PC-3 (cell line): ENCODE data around the gene IQCK. TPM values are rescaled to one million over a fixed set of nuclear protein-coding genes. Genes with fewer than 3 reads are reported as not detected.

ENCODE experiments used
- ATAC-seq: fragments of 200-7000 bp; cut with Tn5 transposase; 2 replicates; pipeline ENCODE4 v1.9.1; 2020; ENCODE audit warnings: mild to moderate bottlenecking, moderate library complexity
- BruUV-seq: library from RNA; stranded (reverse); fragments of 400-500 nt; replicated peaks from 2 replicates; lab custom pipeline; 2021; lab: Mats Ljungman, UMichigan
- CTCF ChIA-PET: fragments of 300-600 bp; sonication (Branson Sonifier 250); formaldehyde crosslinking; loops from one replicate; lab custom pipeline; 2022; ENCODE audit warnings: antibody characterized with exemption; lab: Charles Lee
- POLR2A ChIA-PET: fragments of 300-600 bp; sonication (Branson Sonifier 250); formaldehyde crosslinking; loops from one replicate; lab custom pipeline; 2022; ENCODE audit warnings: antibody characterized with exemption; ENCODE audit not compliant: unreplicated experiment; lab: Charles Lee
- DNase-seq: peaks from one replicate; pipeline ENCODE4 v3.0.0-alpha.2; 2015
- H2AFZ ChIP-seq: fragments of 300-600 bp; sonication (generic); 2 replicates; pipeline ENCODE4 v1.6.0; 2016; ENCODE audit warnings: antibody characterized with exemption, low read length
- H3F3A ChIP-seq: fragments of 300-600 bp; sonication (generic); one replicate; pipeline ENCODE4 v1.6.0; 2017; ENCODE audit warnings: antibody characterized with exemption, low read length, control low read depth, mild to moderate bottlenecking; ENCODE audit not compliant: unreplicated experiment
- H3K27ac ChIP-seq: fragments of 300-600 bp; sonication (generic); 2 replicates; pipeline ENCODE4 v1.5.1; 2016; ENCODE audit warnings: mild to moderate bottlenecking, low read length
- H3K27me3 ChIP-seq: fragments of 300-600 bp; sonication (generic); 2 replicates; pipeline ENCODE4 v1.6.1; 2016; ENCODE audit warnings: low read length, mixed read lengths
- H3K36me3 ChIP-seq: fragments of 300-600 bp; sonication (generic); 2 replicates; pipeline ENCODE4 v1.6.1; 2016; ENCODE audit warnings: low read depth, mixed run types, low read length, mixed read lengths
- H3K4me1 ChIP-seq: fragments of 300-600 bp; sonication (generic); 2 replicates; pipeline ENCODE4 v1.5.1; 2016; ENCODE audit warnings: low read length; ENCODE audit not compliant: insufficient read depth
- H3K4me2 ChIP-seq: fragments of 300-600 bp; sonication (generic); 2 replicates; pipeline ENCODE4 v1.6.0; 2016; ENCODE audit warnings: low read length
- H3K4me3 ChIP-seq: fragments of 300-600 bp; sonication (generic); 2 replicates; pipeline ENCODE4 v1.5.1; 2016; ENCODE audit warnings: mild to moderate bottlenecking, low read length, mixed read lengths
- H3K79me2 ChIP-seq: fragments of 300-600 bp; sonication (generic); 2 replicates; pipeline ENCODE4 v1.6.1; 2017; ENCODE audit warnings: low read length, mixed read lengths
- H3K9ac ChIP-seq: fragments of 300-600 bp; sonication (generic); 2 replicates; pipeline ENCODE4 v1.6.0; 2016; ENCODE audit warnings: mild to moderate bottlenecking, low read length
- H3K9me2 ChIP-seq: fragments of 300-600 bp; sonication (generic); replicated peaks from 2 replicates; pipeline ENCODE4 v1.6.1; 2016; ENCODE audit warnings: mixed run types, low read length, mixed read lengths
- H3K9me3 ChIP-seq: fragments of 300-600 bp; sonication (generic); 2 replicates; pipeline ENCODE4 v1.6.1; 2016; ENCODE audit warnings: low read length, mixed read lengths
- H4K20me1 ChIP-seq: fragments of 300-600 bp; sonication (generic); 2 replicates; pipeline ENCODE4 v1.6.1; 2016; ENCODE audit warnings: low read length, mixed read lengths
- EZH2 ChIP-seq: fragments of 300-600 bp; sonication (generic); IDR thresholded peaks from one replicate; pipeline ENCODE4 v1.6.1; 2017; ENCODE audit warnings: antibody characterized with exemption, mild to moderate bottlenecking, low read length; ENCODE audit not compliant: unreplicated experiment
- EZH2phosphoT487 ChIP-seq: fragments of 300-600 bp; sonication (generic); IDR thresholded peaks from 2 replicates; pipeline ENCODE4 v1.6.1; 2018; ENCODE audit warnings: mild to moderate bottlenecking, antibody characterized with exemption, low read length, borderline replicate concordance
- intact Hi-C: fragments of 100-400 bp; cut with micrococcal nuclease; formaldehyde crosslinking; loops from 2 replicates; pipeline ENCODE4 v1.9.0; 2023
- total RNA-seq: library from RNA; depleted of rRNA; stranded (reverse); fragments of >200 nt; gene quantifications from 2 replicates; pipeline ENCODE4 v1.2.3, GENCODE V29; 2014
- TF ChIP-seq, protein P1 (sequence below): fragments of 300-600 bp; sonication (generic); conservative IDR thresholded peaks from 2 replicates; pipeline ENCODE4 v1.5.1; 2017; ENCODE audit warnings: antibody characterized with exemption, low read depth, mild to moderate bottlenecking, low read length

Gene IQCK
- total RNA-seq, 1 experiment from 2014 or later, result 8.9 TPM

DNA sequence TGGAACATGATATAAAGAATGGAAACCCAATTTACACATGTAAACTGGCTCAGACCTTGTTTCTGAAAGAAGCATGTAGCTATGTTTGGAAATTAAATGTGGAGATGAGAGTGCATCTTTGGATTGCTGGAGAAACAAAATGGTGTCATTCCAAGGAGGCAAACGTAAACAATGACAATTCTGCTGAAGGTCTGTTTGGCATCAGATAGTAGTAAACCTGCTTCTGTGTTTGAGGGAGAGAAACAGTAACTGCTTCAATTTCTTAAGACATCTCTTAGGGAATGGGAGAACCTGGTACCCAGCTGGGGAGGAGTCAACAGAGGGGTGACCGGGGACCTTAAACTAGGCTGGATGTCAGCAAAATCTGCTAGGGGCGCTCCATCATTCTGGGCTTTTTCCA is 143.1 kb downstream of the IQCK start:
- TF ChIP-seq, protein P1, sequence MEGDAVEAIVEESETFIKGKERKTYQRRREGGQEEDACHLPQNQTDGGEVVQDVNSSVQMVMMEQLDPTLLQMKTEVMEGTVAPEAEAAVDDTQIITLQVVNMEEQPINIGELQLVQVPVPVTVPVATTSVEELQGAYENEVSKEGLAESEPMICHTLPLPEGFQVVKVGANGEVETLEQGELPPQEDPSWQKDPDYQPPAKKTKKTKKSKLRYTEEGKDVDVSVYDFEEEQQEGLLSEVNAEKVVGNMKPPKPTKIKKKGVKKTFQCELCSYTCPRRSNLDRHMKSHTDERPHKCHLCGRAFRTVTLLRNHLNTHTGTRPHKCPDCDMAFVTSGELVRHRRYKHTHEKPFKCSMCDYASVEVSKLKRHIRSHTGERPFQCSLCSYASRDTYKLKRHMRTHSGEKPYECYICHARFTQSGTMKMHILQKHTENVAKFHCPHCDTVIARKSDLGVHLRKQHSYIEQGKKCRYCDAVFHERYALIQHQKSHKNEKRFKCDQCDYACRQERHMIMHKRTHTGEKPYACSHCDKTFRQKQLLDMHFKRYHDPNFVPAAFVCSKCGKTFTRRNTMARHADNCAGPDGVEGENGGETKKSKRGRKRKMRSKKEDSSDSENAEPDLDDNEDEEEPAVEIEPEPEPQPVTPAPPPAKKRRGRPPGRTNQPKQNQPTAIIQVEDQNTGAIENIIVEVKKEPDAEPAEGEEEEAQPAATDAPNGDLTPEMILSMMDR, result no peak
- TF ChIP-seq EZH2phosphoT487 (no peak), EZH2 (no peak)

GRCh38 chr16:19861811-19862327 is 143.8 kb downstream of the IQCK start:
- Histone ChIP-seq H2AFZ (no peak overlapping the region), H3F3A (peaks cover 4% of the 10 kb centered on the region), H3K9me3 (no peaks in the 10 kb centered on the region), H3K9ac (no peak overlapping the region), H3K27ac (no peak overlapping the region), H3K79me2 (no peaks in the 10 kb centered on the region), H3K4me1 (peaks cover 16% of the 10 kb centered on the region), H3K36me3 (no peaks in the 10 kb centered on the region), H3K9me2 (no peaks in the 10 kb centered on the region), H3K4me3 (no peak overlapping the region), H4K20me1 (no peaks in the 10 kb centered on the region), H3K4me2 (no peak overlapping the region), H3K27me3 (no peaks in the 10 kb centered on the region)
- intact Hi-C loops, result no loop called here
- DNase-seq, result no peak
- ChIA-PET CTCF (no interaction called here), POLR2A (no interaction called here)
- TF ChIP-seq EZH2phosphoT487 (no peak), EZH2 (no peak)
- TF ChIP-seq, protein P1, result no peak
- no TSS peak for BruUV-seq
- no peak for ATAC-seq

More for the DNA sequence above, 143.1 kb downstream of the IQCK start:
- Histone ChIP-seq H3K4me1 (peaks cover 16% of the 10 kb centered on the region), H3K36me3 (no peaks in the 10 kb centered on the region), H3K4me3 (peak overlapping the region; percentile 51; the same call in 1 of the 2 replicates), H3K27ac (peak overlapping the region; percentile 90), H4K20me1 (no peaks in the 10 kb centered on the region), H3K9me2 (no peaks in the 10 kb centered on the region), H3K27me3 (no peaks in the 10 kb centered on the region), H3F3A (peaks cover 4% of the 10 kb centered on the region), H3K79me2 (no peaks in the 10 kb centered on the region), H3K4me2 (peak overlapping the region; percentile 75), H2AFZ (peak overlapping the region; percentile 66; the same call in 1 of the 2 replicates), H3K9ac (peak overlapping the region; percentile 62), H3K9me3 (no peaks in the 10 kb centered on the region)
- DNase-seq (no peak), ATAC-seq (no peak)
- ChIA-PET CTCF (no interaction called here), POLR2A (no interaction called here)
- BruUV-seq, result no TSS peak
- intact Hi-C loops, result no loop called here

DNA sequence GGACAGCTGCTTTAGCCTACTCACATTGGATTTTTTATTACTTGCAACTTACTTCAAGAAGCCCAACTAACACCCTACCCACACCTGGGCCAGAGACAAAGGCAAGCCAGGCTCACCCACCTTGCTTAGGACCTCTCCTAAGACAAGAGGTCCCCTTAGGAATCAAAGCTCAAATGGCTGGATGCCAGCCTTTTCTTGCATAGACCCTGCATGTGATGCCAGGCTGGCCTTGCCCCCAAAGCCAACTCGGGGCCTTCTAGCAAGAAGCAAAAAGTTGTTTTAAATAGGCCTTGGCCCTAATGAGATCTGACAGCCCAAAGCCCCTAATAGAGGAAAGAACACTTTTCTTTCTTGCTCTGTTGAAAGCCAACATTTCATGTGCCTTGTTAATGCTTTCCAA is 145.9 kb downstream of the IQCK start:
- Histone ChIP-seq H2AFZ (no peak overlapping the region), H3K9me2 (no peaks in the 10 kb centered on the region), H3K9me3 (no peaks in the 10 kb centered on the region), H3K4me1 (peaks cover 16% of the 10 kb centered on the region), H3K4me3 (no peak overlapping the region), H3K27ac (no peak overlapping the region), H4K20me1 (no peaks in the 10 kb centered on the region), H3K4me2 (no peak overlapping the region), H3K79me2 (no peaks in the 10 kb centered on the region), H3F3A (peaks cover 4% of the 10 kb centered on the region), H3K36me3 (no peaks in the 10 kb centered on the region), H3K27me3 (no peaks in the 10 kb centered on the region), H3K9ac (no peak overlapping the region)
- TF ChIP-seq EZH2 (no peak), EZH2phosphoT487 (no peak)
- TF ChIP-seq, protein P1, result no peak
- no peak for ATAC-seq
- DNase-seq, result no peak
- intact Hi-C loops, result no loop called here
- CTCF ChIA-PET, result no interaction called here
- no TSS peak for BruUV-seq
- POLR2A ChIA-PET, result no interaction called here
